GOT3 (cell line): Measurements from ENCODE around the gene KIAA1671.

Experiments
- DNase-seq: peaks from one replicate; lab custom pipeline; 2025; ENCODE audit warnings: mixed read lengths; lab: John Stamatoyannopoulos, UW

KIAA1671 gene

GRCh38 chr22:24981656-24982055 is 29.1 kb downstream of the KIAA1671 start:
- no peak for DNase-seq

- no peak for DNase-seq
These were observed 30.0 kb downstream of the KIAA1671 start for GRCh38 chr22:24982301-24983056.

GRCh38 chr22:24983151-24983550 is 30.6 kb downstream of the KIAA1671 start:
- no peak for DNase-seq

- no peak for DNase-seq
These were observed 31.6 kb downstream of the KIAA1671 start for GRCh38 chr22:24984122-24984521.

- no peak for DNase-seq
These were observed 33.3 kb downstream of the KIAA1671 start for GRCh38 chr22:24985826-24986214.

GRCh38 chr22:24986816-24987215 is 34.3 kb downstream of the KIAA1671 start:
- no peak for DNase-seq

GRCh38 chr22:24989135-24989534 is 36.6 kb downstream of the KIAA1671 start:
- DNase-seq, result no peak

GRCh38 chr22:24989541-24989951 is 37.0 kb downstream of the KIAA1671 start:
- no peak for DNase-seq

GRCh38 chr22:24990344-24990905 is 37.9 kb downstream of the KIAA1671 start:
- no peak for DNase-seq

GRCh38 chr22:24992946-24993345 is 40.4 kb downstream of the KIAA1671 start:
- no peak for DNase-seq

GRCh38 chr22:24994070-24994763 is 41.7 kb downstream of the KIAA1671 start:
- DNase-seq, result no peak

GRCh38 chr22:24995649-24996180 is 43.2 kb downstream of the KIAA1671 start:
- no peak for DNase-seq

GRCh38 chr22:24996420-24996952 is 44.0 kb downstream of the KIAA1671 start:
- DNase-seq, result no peak

- DNase-seq, result no peak
These were observed 44.5 kb downstream of the KIAA1671 start for GRCh38 chr22:24997023-24997422.

GRCh38 chr22:25000686-25001085 is 48.2 kb downstream of the KIAA1671 start:
- DNase-seq, result no peak

GRCh38 chr22:25002241-25002985 is 49.9 kb downstream of the KIAA1671 start:
- DNase-seq, result no peak

- DNase-seq, result no peak
These were observed 53.8 kb downstream of the KIAA1671 start for GRCh38 chr22:25006354-25006753.

- DNase-seq, result no peak
These were observed 55.1 kb downstream of the KIAA1671 start for GRCh38 chr22:25007444-25008106.

- DNase-seq, result no peak
These were observed 56.1 kb downstream of the KIAA1671 start for GRCh38 chr22:25008666-25009065.

- no peak for DNase-seq
These were observed 60.2 kb downstream of the KIAA1671 start for GRCh38 chr22:25012741-25013143.

GRCh38 chr22:25013607-25014006 is 61.1 kb downstream of the KIAA1671 start:
- no peak for DNase-seq
